ENCODE measurements around the gene TRIM22. TPM values are rescaled to one million over a fixed set of nuclear protein-coding genes. Genes with fewer than 3 reads are reported as not detected.
"Not testable (repeated sequence)": the region's sequence is repeated elsewhere in the genome, so short reads cannot be mapped to it uniquely, and the experiment has no call there.

TRIM22 gene
- total RNA-seq, 1 donor from 2014 or later = 32.7 TPM

DNA sequence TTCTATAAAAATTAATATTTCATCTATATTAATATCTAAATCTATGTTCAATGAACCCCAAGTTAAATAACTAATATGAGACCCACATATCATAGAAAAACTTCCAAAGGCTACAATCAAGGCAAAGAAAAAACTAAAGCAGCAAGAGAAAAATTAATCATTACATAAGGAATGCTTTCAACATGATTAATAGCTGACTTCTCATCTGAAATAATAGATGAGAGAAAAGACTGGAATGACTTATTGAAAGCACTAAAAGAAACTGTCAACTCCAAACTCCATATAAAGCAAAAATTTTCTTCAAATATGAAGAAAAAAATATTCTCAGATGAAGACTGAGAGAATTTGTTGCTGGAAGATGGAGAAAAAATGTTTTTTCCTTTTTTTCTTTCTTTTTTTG, 17.8 kb upstream of the TRIM22 start:
- no peaks in the 10 kb centered on the region for H3K9me3 ChIP-seq

DNA sequence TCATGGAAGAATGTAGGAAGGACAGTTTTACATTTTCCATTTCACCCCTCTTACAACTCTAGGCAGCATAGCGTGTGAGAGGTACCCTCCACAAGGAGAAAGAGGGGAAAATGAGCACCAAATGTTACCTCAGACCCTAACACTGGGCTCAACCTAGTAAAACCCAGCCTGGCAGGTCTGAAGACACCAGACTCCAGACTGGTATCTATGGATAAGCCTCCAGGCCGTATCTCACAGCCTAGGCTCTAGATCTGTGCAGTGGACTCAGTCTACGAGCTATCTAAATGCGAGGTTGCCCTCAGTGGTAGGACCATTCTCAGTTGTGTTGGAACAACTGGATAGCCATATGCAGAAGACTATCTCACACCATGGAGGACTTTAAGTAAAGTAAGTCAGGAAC, 15.2 kb upstream of the TRIM22 start:
- Histone ChIP-seq H3K4me3 (no peak overlapping the region), H3K4me1 (no peaks in the 10 kb centered on the region), H3K9me3 (no peaks in the 10 kb centered on the region), H3K27me3 (no peaks in the 10 kb centered on the region), H3K27ac (no peak overlapping the region), H3K36me3 (peaks cover 0 to 25% of the 10 kb centered on the region in 2 donors)
- no peak for TF ChIP-seq POLR2AphosphoS5 (IDR thresholded peaks at IDR 0.05; ENCODE audit: insufficient read depth in 1 of 2, low read depth in 1 of 2)
- TF ChIP-seq POLR2A (IDR thresholded peaks at IDR 0.05) = no peak
- TF ChIP-seq CTCF (IDR thresholded peaks at IDR 0.05) = no peak
- intact Hi-C loops (cut with DNase I) = no loop called here
- DNase-seq (ENCODE audit: extremely low spot score in 2 of 2) = no peak

More for the DNA sequence above, 17.8 kb upstream of the TRIM22 start:
- DNase-seq (ENCODE audit: extremely low spot score in 2 of 2) = no peak
- peaks cover 0 to 19% of the 10 kb centered on the region in 2 donors for H3K36me3 ChIP-seq
- no peak for TF ChIP-seq POLR2A (IDR thresholded peaks at IDR 0.05)
- H3K27ac ChIP-seq = no peak overlapping the region
- no peaks in the 10 kb centered on the region for H3K27me3 ChIP-seq
- intact Hi-C loops (cut with DNase I) = no loop called here
- no peaks in the 10 kb centered on the region for H3K4me1 ChIP-seq
- no peak overlapping the region for H3K4me3 ChIP-seq

DNA sequence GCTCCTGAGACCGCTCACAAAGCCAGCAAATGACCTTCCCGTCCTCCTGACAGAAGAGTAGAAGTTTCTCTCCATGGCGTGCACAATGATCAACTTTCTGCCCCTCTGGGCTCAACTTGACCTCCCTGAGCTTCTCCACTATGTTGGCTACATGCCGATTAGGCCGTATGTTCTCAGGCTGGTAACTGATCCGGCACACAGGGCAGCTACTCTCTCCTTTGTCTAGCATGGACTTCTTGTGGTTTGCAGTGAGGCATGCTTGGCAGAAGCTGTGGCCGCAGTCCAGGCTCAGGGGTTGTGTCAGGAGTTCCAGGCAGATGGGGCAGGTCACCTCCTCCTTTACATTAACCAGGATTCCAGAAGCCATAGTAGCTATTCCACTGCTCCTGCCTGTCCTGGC, 9.8 kb upstream of the TRIM22 start:
- H3K4me3 ChIP-seq = no peak overlapping the region
- H3K36me3 ChIP-seq = peaks cover 0 to 30% of the 10 kb centered on the region in 2 donors
- TF ChIP-seq CTCF (IDR thresholded peaks at IDR 0.05) (no peak), POLR2A (IDR thresholded peaks at IDR 0.05) (no peak), POLR2AphosphoS5 (IDR thresholded peaks at IDR 0.05; ENCODE audit: insufficient read depth in 1 of 2, low read depth in 1 of 2) (no peak)
- H3K9me3 ChIP-seq = no peaks in the 10 kb centered on the region
- intact Hi-C loops (cut with DNase I) = no loop called here
- H3K27me3 ChIP-seq = no peaks in the 10 kb centered on the region
- no peak for DNase-seq (ENCODE audit: extremely low spot score in 2 of 2)
- no peak overlapping the region for H3K27ac ChIP-seq
- H3K4me1 ChIP-seq = peaks cover 18% of the 10 kb centered on the region

DNA sequence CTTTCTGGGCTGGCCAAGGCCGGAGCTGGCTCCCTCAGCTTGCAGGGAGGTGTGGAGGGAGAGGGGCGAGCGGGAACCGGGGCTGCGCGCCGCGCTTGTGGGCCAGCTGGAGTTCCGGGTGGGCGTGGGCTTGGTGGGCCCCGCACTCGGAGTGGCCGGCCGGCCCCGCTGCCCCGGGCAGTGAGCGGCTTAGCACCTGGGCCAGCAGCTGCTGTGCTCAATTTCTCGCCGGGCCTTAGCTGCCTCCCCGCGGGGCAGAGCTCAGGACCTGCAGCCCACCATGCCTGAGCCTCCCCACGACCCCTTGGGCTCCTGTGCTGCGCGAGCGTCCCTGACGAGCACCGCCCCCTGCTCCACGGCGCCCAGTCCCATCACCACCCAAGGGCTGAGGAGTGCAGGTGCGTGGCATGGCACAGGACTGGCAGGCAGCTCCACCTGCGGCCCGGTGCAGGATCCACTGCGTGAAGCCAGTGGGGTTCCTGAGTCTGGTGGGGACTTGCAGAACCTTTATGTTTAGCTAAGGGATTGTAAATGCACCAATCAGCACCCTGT, 6.6 kb upstream of the TRIM22 start:
- H3K36me3 ChIP-seq = peaks cover 0 to 23% of the 10 kb centered on the region in 2 donors
- intact Hi-C loops (cut with DNase I); DNase-seq (ENCODE audit: extremely low spot score in 2 of 2); H3K4me3 ChIP-seq; H3K9me3 ChIP-seq; H3K27ac ChIP-seq; H3K27me3 ChIP-seq: not testable (repeated sequence)
- peaks cover 18% of the 10 kb centered on the region for H3K4me1 ChIP-seq

- H3K4me1 ChIP-seq = peaks cover 20% of the 10 kb centered on the region
- peaks cover 0 to 17% of the 10 kb centered on the region in 2 donors for H3K36me3 ChIP-seq
- DNase-seq (ENCODE audit: extremely low spot score in 2 of 2); H3K27me3 ChIP-seq; intact Hi-C loops (cut with DNase I); H3K9me3 ChIP-seq: not testable (repeated sequence)
- H3K27ac ChIP-seq = peak overlapping the region; percentile 97
- peak overlapping the region; percentile 49 to 53 for H3K4me3 ChIP-seq
Measured at GRCh38 chr11:5683620-5684019, 6.0 kb upstream of the TRIM22 start.

DNA sequence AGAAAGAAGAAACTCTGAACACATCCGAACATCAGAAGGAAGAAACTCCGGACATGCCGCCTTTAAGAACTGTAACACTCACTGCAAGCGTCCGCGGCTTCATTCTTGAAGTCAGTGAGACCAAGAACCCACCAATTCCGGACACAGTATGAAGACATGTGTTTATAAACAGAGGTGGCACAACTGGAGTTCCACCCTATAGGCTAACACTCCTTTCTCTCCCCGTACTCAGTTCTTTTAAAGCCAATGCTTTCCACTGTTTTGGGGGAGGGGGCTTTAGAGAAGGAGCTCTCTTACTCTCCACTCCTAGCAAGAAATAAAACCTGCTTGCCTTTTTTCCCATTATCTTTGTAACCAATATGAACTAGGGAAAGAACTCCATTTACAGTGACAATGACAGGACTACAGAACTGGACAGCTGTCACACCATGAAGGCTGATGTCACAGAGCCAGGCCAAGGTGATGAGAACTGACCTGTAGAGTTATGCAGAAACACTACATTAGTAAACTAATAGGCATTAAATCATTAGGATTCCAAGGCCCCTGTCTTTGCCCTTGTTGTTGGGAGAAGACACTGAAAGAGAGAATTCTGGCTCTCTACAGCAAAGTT, 5.4 kb upstream of the TRIM22 start:
- TF ChIP-seq POLR2A (IDR thresholded peaks at IDR 0.05) (no peak), POLR2AphosphoS5 (IDR thresholded peaks at IDR 0.05; ENCODE audit: insufficient read depth in 1 of 2, low read depth in 1 of 2) (no peak), CTCF (IDR thresholded peaks at IDR 0.05) (no peak)
- H3K27ac ChIP-seq = peak overlapping the region; percentile 97
- peak overlapping the region; percentile 49 to 53 for H3K4me3 ChIP-seq
- H3K27me3 ChIP-seq = no peaks in the 10 kb centered on the region
- peaks cover 0 to 12% of the 10 kb centered on the region in 2 donors for H3K36me3 ChIP-seq
- peaks cover 26% of the 10 kb centered on the region for H3K4me1 ChIP-seq
- DNase-seq (ENCODE audit: extremely low spot score in 2 of 2) = no peak
- H3K9me3 ChIP-seq = no peaks in the 10 kb centered on the region
- intact Hi-C loops (cut with DNase I) = no loop called here

All from vagina (tissue), 2 donors.